Upper lobe of left lung (tissue), 4 donors: ENCODE measurements around the gene AHNAK.

Experiments
- POLR2A ChIP-seq, 4 donors: fragments of 450-650 bp; IDR thresholded peaks; one replicate each; pipeline ENCODE4 v1.5.1; 2016 to 2017; ENCODE audit warnings: antibody characterized with exemption in 4 of 4, mild to moderate bottlenecking in 2 of 4
- TF ChIP-seq, protein P1 (sequence below), 6 experiments: fragments of 450-650 bp in 4 of 6; fragments of 200-600 bp in 2 of 6; sonication (generic) in 2 of 6; IDR thresholded peaks; one replicate each; pipeline ENCODE4 v1.5.1; 2016 to 2019; ENCODE audit warnings: antibody characterized with exemption in 6 of 6

DNA sequence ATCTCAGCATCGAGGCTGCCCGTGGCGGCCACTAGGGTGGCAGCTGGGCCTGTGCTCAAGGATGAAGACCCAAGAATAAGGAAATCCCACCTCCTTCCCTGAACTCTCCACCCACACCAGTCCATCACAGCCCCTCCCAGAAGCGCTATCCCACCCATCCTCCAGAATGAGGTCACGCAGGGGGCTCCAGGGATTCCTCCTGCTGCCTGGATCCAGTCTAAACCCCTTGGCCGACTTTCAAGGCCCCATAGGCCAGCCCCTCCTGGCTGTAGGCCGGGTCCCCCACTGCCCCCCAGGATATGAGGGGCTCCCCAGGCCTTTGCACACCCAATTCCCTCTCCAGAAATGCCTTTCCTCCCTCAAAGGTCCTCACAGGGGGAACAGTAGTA is 146.7 kb downstream of the AHNAK start:
- TF ChIP-seq, protein P1, sequence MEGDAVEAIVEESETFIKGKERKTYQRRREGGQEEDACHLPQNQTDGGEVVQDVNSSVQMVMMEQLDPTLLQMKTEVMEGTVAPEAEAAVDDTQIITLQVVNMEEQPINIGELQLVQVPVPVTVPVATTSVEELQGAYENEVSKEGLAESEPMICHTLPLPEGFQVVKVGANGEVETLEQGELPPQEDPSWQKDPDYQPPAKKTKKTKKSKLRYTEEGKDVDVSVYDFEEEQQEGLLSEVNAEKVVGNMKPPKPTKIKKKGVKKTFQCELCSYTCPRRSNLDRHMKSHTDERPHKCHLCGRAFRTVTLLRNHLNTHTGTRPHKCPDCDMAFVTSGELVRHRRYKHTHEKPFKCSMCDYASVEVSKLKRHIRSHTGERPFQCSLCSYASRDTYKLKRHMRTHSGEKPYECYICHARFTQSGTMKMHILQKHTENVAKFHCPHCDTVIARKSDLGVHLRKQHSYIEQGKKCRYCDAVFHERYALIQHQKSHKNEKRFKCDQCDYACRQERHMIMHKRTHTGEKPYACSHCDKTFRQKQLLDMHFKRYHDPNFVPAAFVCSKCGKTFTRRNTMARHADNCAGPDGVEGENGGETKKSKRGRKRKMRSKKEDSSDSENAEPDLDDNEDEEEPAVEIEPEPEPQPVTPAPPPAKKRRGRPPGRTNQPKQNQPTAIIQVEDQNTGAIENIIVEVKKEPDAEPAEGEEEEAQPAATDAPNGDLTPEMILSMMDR (IDR thresholded peaks at IDR 0.05), result no peak
- TF ChIP-seq POLR2A (IDR thresholded peaks at IDR 0.05), result no peak
